ENCODE measurements around the gene TNFRSF18.

Gene TNFRSF18

GRCh38 chr1:1226566-1227362, 20.4 kb upstream of the TNFRSF18 start:
- H3K79me2 ChIP-seq (ENCODE audit: insufficient read depth, low read length): peaks cover 72% of the 10 kb centered on the region
- H3K27me3 ChIP-seq (ENCODE audit: insufficient read depth, low read length, poor library complexity, severe bottlenecking): no peaks in the 10 kb centered on the region
- no peaks in the 10 kb centered on the region for H3K9me2 ChIP-seq (replicated peaks; ENCODE audit: low read depth, low read length)
- H4K20me1 ChIP-seq (ENCODE audit: insufficient read depth, low read length, poor library complexity, severe bottlenecking): peaks cover 32% of the 10 kb centered on the region
- no peak overlapping the region for H3K9ac ChIP-seq (ENCODE audit: low read depth, low read length, poor library complexity, severe bottlenecking)
- H3K9me3 ChIP-seq (ENCODE audit: insufficient read depth, low read depth, low read length): no peaks in the 10 kb centered on the region
- H3K4me2 ChIP-seq (ENCODE audit: low read depth, low read length, poor library complexity, severe bottlenecking): peak overlapping the region; percentile 37
- peaks cover 28% of the 10 kb centered on the region; the same call in 1 of the 2 replicates for H3K36me3 ChIP-seq (ENCODE audit: insufficient read depth, low read length)
- no peak overlapping the region for H3K4me3 ChIP-seq (ENCODE audit: low read length, poor library complexity, severe bottlenecking)
- H3F3A ChIP-seq (ENCODE audit: low read depth): no peaks in the 10 kb centered on the region
- no peak overlapping the region for H2AFZ ChIP-seq (ENCODE audit: low read length)
- H3K4me1 ChIP-seq (ENCODE audit: insufficient read depth, low read length, poor library complexity, severe bottlenecking): peaks cover 18% of the 10 kb centered on the region
- TF ChIP-seq, protein P1, sequence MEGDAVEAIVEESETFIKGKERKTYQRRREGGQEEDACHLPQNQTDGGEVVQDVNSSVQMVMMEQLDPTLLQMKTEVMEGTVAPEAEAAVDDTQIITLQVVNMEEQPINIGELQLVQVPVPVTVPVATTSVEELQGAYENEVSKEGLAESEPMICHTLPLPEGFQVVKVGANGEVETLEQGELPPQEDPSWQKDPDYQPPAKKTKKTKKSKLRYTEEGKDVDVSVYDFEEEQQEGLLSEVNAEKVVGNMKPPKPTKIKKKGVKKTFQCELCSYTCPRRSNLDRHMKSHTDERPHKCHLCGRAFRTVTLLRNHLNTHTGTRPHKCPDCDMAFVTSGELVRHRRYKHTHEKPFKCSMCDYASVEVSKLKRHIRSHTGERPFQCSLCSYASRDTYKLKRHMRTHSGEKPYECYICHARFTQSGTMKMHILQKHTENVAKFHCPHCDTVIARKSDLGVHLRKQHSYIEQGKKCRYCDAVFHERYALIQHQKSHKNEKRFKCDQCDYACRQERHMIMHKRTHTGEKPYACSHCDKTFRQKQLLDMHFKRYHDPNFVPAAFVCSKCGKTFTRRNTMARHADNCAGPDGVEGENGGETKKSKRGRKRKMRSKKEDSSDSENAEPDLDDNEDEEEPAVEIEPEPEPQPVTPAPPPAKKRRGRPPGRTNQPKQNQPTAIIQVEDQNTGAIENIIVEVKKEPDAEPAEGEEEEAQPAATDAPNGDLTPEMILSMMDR (conservative IDR thresholded peaks at IDR 0.05; ENCODE audit: low read length): no peak
- TF ChIP-seq EZH2phosphoT487 (IDR thresholded peaks at IDR 0.05; ENCODE audit: borderline replicate concordance): no peak

DNA sequence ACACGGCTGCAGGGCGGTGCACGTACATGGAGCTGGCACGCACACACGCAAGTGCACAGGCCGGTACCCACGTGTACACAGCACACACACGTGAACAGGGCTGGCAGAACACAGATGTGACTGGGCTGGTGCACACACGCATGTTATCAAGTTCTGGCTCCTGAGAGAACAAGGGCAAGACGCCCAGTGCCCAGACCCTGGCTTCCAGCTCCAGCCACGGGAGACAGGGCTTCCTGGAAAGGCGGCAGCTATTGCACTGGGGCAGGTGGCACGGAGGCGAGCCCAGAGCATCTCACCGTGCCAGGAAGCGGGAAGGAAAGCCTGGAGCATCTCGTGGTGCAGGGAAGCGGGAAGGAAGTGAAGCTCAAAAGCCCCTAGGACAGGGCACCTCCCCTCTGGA, 19.5 kb upstream of the TNFRSF18 start:
- H3K9me2 ChIP-seq (replicated peaks; ENCODE audit: low read depth, low read length): no peaks in the 10 kb centered on the region
- no peak overlapping the region for H2AFZ ChIP-seq (ENCODE audit: low read length)
- H3K79me2 ChIP-seq (ENCODE audit: insufficient read depth, low read length): peaks cover 64% of the 10 kb centered on the region
- H3F3A ChIP-seq (ENCODE audit: low read depth): no peaks in the 10 kb centered on the region
- peaks cover 18% of the 10 kb centered on the region for H3K4me1 ChIP-seq (ENCODE audit: insufficient read depth, low read length, poor library complexity, severe bottlenecking)
- no peak overlapping the region for H3K4me3 ChIP-seq (ENCODE audit: low read length, poor library complexity, severe bottlenecking)
- H3K36me3 ChIP-seq (ENCODE audit: insufficient read depth, low read length): peaks cover 34% of the 10 kb centered on the region; the same call in 1 of the 2 replicates
- peak overlapping the region; percentile 37 for H3K4me2 ChIP-seq (ENCODE audit: low read depth, low read length, poor library complexity, severe bottlenecking)
- TF ChIP-seq, protein P1 (conservative IDR thresholded peaks at IDR 0.05; ENCODE audit: low read length): no peak
- TF ChIP-seq EZH2phosphoT487 (IDR thresholded peaks at IDR 0.05; ENCODE audit: borderline replicate concordance): no peak
- H3K9me3 ChIP-seq (ENCODE audit: insufficient read depth, low read depth, low read length): no peaks in the 10 kb centered on the region
- peaks cover 32% of the 10 kb centered on the region for H4K20me1 ChIP-seq (ENCODE audit: insufficient read depth, low read length, poor library complexity, severe bottlenecking)
- no peaks in the 10 kb centered on the region for H3K27me3 ChIP-seq (ENCODE audit: insufficient read depth, low read length, poor library complexity, severe bottlenecking)
- H3K9ac ChIP-seq (ENCODE audit: low read depth, low read length, poor library complexity, severe bottlenecking): no peak overlapping the region

- Histone ChIP-seq H3K79me2 (ENCODE audit: insufficient read depth, low read length) (peaks cover 58% of the 10 kb centered on the region), H3F3A (ENCODE audit: low read depth) (no peaks in the 10 kb centered on the region), H2AFZ (ENCODE audit: low read length) (no peak overlapping the region), H3K9me3 (ENCODE audit: insufficient read depth, low read depth, low read length) (no peaks in the 10 kb centered on the region), H4K20me1 (ENCODE audit: insufficient read depth, low read length, poor library complexity, severe bottlenecking) (peaks cover 32% of the 10 kb centered on the region), H3K4me2 (ENCODE audit: low read depth, low read length, poor library complexity, severe bottlenecking) (no peak overlapping the region), H3K36me3 (ENCODE audit: insufficient read depth, low read length) (peaks cover 40% of the 10 kb centered on the region; the same call in 1 of the 2 replicates), H3K4me1 (ENCODE audit: insufficient read depth, low read length, poor library complexity, severe bottlenecking) (peaks cover 18% of the 10 kb centered on the region), H3K27me3 (ENCODE audit: insufficient read depth, low read length, poor library complexity, severe bottlenecking) (no peaks in the 10 kb centered on the region), H3K4me3 (ENCODE audit: low read length, poor library complexity, severe bottlenecking) (no peak overlapping the region), H3K9me2 (replicated peaks; ENCODE audit: low read depth, low read length) (no peaks in the 10 kb centered on the region), H3K9ac (ENCODE audit: low read depth, low read length, poor library complexity, severe bottlenecking) (no peak overlapping the region)
- TF ChIP-seq EZH2phosphoT487 (IDR thresholded peaks at IDR 0.05; ENCODE audit: borderline replicate concordance): no peak
- TF ChIP-seq, protein P1 (conservative IDR thresholded peaks at IDR 0.05; ENCODE audit: low read length): no peak
Observed at GRCh38 chr1:1225238-1225845, 18.9 kb upstream of the TNFRSF18 start.
